ENCODE measurements around the gene MDFIC.

- no peak for TF ChIP-seq CTCF (IDR thresholded peaks at IDR 0.05; ENCODE audit: low read depth, low read length, missing input control)
- TF ChIP-seq MAX (IDR thresholded peaks at IDR 0.05) = no peak
- no peak for TF ChIP-seq REST (IDR thresholded peaks at IDR 0.05)
- TF ChIP-seq TAF1 (conservative IDR thresholded peaks at IDR 0.05) = no peak
- peak; percentile 3 to 17 for TF ChIP-seq RXRA (IDR thresholded peaks at IDR 0.05)
- no peak for TF ChIP-seq GABPA (IDR thresholded peaks at IDR 0.05 in 1 of 2, conservative IDR thresholded peaks at IDR 0.05 in 1 of 2)
- peak; percentile 7 for TF ChIP-seq YY1 (IDR thresholded peaks at IDR 0.05)
- TF ChIP-seq RAD21 (IDR thresholded peaks at IDR 0.05) = peak in 1 of 2 donors; percentile 2
- TF ChIP-seq ZBTB33 (IDR thresholded peaks at IDR 0.05) = no peak
Measured at GRCh38 chr7:114922026-114922651, at the start of gene MDFIC.

Data from liver (tissue), 3 donors.